Activated CD8-positive, alpha-beta memory T cell treated with anti-CD3 and anti-CD28 coated beads for 48 hours (primary cell): ENCODE data around the gene PKDREJ.
"Not testable (repeated sequence)": the region's sequence is repeated elsewhere in the genome, so short reads cannot be mapped to it uniquely, and the experiment has no call there.

Source experiments
- DNase-seq, 3 experiments: peaks; one replicate each; pipeline ENCODE4 v3.0.0-alpha.2; 2020; ENCODE audit warnings: low read depth in 2 of 3, low spot score in 2 of 3

PKDREJ gene

DNA sequence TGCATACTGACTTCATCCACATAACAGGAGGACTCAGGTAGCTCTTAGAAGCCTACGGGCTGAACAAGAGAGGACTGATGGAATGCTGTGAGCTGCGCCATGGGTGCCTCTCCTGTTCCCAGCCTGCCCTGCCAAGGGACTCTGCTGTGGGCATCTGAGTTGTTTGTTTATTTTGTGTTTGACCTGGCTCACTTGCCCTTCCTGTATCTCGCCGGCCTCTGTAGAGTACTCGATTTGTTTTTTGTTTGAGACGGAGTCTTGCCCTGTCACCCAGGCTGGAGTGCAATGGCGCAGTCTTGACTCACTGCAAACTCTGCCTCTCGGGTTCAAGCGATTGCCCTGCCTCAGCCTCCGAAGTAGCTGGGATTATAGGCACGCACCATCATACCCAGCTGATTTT lies 6.4 kb upstream of the PKDREJ start:
- DNase-seq: no peak

DNA sequence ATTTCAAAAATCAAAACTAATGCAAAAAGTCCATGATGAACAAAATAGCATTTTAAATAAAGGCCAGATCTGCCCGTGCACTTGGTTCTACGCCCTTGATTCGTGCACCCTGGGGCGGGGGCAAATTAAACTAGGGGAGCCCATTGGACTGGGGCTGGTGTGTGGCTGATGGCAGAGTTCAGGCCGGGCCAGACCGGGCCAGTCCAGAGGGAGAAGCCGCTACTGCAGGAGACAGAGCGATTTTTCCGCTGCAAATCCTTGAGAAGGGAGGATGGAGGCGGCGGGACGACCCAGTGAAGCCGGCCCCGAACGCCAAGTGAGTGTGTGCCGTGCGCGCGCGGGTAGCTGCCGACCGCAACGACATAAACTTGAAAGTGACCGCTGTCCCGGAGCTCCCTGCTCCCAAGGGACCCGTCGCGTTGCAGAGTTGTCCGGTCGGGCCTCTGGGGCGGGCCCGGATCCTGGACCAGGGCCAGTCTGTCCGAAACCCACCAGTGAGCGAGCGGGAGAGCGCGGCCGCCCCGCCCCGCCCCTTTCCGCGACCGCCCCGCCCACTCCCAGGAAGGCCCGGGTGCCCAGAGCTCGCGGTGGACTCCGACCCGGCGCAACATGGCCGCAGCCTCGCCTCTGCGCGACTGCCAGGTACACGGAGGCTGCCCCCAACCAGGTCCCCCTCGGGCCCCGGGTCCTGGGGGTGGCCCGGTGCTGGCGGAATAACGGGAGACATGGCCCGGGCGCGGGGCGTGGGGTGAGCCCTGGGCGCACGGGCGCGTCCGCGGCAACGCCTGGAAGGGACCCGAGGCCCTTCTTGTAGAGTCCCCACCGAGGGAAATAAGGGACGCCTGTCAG lies 4.5 kb upstream of the PKDREJ start, which contains the start of gene TTC38:
TSS of gene TTC38 (plus strand) at position 578 of the 849 bp plus-strand sequence. CDS start at position 610, 32 bp downstream.
- no peak for DNase-seq

DNA sequence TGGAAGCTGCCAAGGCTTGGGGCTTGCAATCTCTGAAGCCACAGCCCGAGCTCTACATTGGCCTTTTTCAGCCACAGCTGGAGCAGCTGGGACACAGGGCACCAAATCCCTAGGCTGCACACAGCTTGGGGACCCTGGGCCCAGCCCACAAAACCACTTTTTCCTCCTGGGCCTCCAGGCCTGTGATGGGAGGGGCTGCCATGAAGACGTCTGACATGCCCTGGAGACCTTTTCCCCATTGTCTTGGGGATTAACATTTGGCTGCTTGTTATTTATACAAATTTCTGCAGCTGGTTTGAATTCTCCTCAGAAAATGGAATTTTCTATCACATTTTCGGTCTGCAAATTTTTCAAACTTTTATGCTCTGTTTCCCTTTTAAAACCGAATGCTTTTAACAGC lies 2.5 kb upstream of the PKDREJ start:
- not testable (repeated sequence) for DNase-seq

DNA sequence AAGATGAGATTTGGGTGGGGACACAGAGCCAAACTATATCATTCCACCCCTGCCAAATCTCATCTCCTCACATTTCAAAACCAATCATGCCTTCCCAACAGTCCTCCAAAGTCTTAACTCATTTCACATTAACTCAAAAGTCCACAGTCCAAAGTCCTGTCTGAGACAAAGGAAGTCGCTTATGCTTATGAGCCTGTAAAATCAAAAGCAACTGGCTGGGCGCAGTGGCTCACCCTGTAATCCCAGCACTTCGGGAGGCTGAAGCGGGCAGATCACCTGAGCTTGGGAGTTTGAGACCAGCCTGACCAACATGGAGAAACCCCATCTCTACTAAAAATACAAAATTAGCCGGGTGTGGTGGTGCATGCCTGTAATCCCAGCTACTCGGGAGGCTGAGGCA lies 1.4 kb upstream of the PKDREJ start:
- DNase-seq: not testable (repeated sequence)

DNA sequence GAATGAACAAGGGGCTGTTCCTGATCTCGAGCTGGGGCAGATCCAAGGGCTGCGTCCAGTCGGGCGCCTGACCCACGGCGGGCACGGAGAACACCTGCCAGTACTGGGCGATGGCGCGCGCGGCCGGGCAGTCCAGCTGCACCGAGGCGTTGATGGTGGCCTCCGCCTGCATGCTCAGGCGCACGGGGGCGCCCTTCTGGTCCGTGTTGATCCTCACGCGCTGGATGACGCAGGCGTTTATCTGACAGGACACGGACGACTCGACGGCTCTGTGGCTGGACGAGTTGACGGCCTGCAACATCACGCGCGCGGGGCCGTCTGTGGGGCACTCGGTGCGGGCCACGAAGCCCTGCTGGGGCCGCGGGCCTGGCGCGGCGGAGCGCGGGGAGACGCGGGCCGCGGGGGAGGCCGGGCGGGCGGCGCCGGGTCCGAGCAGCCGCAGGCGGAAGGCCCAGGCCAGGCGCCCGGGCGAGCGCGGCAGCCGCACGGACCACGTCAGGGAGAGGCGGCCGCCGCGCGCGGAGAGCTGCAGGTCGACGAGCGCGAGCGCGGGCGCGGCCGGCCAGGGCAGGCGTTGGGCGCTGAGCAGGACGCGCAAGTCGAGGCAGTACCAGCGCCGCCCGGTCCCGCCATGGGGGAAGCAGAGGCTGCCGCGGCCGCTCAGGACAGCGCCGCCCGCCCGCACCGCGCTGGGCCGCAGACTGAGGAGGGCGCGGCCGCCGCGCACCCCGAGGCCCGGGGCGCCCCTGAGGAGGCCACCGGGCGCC lies 511 bp downstream of the PKDREJ start:
- DNase-seq: no peak

DNA sequence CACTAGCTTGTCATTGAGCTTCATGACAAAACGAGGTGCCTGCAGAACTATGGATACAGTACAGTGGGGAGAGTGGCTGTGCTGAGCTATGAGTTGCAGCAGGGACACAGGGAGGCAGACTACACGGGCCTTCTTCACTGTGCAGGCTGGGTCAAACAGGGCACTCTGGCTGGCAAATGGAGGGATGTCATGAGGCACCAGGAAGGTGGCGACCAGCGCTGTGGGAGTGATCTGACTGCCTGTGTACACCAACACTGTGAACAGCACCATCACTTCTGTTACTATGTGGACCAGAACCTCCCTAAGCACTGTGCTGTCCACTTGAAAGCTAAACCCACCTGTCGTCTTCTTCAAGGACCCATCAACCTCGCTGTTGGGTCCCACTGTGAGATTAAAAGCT lies 3.1 kb downstream of the PKDREJ start:
- DNase-seq: no peak

DNA sequence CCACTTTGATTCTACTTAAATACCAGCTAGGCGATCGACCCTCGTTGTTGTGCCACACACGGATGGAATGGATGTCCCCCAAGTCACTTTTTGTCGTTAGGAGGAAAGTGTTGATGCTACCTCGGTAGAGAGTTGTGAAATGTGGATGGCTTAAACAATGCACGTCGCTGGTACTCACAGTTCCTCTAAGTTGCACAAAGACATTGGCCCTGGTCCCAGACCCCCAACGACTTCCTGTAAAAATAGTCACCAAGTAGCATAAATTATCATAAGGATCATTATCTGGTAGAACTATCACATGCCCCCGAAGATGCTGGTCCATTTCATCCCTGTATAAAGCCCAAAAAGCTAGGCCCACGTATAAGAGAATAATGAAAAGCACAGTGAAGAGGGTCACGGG lies 3.8 kb downstream of the PKDREJ start:
- DNase-seq: no peak

DNA sequence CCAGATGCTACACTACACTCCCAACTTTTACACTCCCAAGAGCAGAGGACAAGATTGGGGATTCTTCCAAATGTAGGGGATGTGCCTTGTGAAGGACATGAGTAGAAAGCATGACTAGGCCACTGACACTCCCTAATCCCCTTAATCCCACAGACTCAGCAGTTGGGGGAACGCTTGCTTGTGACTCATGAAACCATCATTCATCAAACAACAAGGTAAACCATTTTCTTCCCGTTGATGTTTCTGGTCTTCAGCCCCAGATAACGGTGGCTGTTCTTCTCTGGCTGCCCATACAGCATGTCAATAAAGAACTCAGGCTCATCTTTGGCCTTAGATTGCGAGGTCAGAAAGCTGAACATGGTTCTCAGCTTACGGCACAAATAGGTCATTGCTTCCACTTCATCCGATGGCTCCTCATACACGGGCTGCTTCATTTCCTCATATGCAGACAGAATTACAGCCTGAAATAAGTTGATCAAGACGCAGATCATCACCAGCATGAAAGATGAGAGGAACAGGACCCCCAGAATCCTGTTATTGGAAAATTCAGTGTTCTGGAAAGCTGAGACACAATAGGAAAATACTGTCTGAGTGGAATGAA lies 6.7 kb downstream of the PKDREJ start:
- no peak for DNase-seq

DNA sequence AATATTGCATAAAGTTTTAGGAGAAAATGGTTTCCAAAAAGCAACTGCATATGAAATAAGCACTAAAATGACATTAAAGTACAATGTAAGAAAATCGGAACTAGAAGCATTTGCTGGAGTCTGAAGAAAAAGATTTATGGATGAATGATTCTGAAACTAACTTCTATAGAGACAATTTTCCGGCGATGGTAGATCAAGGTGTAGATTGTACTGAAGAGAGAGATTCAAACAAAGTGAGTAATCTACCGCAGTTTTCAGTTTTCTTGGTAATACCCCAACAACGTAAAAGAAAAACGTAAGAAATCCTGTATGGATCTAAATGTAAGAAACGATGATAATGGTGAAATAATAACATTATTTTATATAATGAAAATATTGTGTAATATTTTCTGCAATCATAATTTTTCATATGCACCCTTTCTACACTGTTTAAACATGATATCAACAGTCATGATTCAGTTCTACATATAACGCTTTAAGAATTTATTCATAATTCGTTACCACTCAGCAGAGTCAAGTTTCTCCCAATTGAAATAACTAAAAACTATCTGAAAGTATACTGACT lies 11.2 kb downstream of the PKDREJ start:
- no peak for DNase-seq

DNA sequence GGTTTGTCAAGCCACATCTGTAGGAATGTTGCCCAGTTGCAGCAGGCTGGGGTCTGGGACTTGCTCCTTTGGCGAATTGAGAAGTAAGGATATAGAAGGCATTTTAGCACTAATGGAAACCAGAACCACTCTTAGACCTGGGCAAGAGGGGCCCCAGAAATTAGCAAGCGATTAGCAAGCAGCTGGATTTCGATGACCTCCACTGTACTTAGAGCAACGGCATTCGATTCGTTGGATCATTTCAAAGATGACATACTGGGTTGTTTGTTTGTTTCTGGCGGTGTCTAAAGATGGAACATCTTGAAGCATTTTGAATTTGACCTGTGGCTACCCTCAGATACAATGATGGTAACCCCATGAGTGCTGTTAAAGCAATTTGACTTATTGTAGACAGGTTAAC lies 11.9 kb downstream of the PKDREJ start:
- no peak for DNase-seq

DNA sequence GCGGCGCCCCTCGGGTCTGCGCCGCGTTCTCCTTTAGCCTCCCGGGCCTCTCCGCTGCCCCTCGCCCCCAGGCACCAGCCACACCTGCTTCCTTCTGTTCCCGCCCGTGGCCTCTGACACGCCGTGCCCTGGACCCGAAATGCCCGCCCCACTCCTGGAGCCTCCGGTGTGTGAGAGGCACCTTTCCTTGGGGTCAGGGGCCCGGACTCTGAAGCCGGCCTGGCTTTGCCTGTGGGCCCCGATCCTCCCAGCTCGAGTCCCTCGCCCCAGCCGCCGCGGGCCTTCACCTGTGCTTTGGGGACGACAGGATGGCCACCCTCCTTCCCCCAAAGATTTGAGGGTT lies 12.4 kb downstream of the PKDREJ start:
- no peak for DNase-seq

DNA sequence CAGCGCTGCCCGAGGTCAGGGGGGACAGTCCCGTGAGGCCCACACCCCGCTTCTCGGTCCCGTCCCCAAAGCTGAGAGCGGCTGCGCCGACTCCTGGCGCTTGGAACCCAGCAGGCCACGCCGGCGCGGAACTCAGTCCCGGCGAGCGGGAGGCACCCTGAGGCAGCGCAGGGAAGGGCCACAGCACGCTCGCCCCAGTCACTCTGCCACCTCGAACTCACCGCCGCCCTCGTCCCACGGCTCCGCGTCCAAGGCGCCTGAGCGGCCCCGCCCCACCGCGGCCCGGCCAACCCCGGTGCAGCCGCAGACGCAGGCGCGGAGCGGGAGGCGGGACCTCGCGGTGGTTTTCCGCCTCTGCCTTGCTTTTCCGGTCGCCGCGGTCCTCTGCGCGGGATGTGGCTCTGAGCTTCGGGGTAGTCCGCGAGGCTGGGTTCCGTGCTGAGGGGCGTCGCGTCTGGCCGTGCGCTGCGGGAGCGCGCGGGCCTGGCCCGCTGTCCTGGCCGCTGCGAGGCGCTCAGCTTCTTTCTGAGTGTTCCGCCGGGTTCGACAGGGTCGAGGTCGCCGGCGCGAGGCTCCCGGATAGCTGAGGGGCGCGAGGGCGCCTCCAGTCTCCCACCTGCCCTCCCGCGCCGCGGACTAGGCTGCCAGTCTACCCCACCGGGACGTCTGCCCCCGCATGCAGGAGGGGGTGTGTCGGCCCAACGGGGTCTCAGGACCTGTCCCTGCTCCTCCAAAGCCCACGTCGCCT lies 12.9 kb downstream of the PKDREJ start, which contains the start of gene CDPF1:
TSS of gene CDPF1 (minus strand) at position 259 of the 748 bp plus-strand sequence. CDS start 2,009 bp downstream, outside the sequence.
- DNase-seq: peak; percentile 68 to 88 (median 75)

DNA sequence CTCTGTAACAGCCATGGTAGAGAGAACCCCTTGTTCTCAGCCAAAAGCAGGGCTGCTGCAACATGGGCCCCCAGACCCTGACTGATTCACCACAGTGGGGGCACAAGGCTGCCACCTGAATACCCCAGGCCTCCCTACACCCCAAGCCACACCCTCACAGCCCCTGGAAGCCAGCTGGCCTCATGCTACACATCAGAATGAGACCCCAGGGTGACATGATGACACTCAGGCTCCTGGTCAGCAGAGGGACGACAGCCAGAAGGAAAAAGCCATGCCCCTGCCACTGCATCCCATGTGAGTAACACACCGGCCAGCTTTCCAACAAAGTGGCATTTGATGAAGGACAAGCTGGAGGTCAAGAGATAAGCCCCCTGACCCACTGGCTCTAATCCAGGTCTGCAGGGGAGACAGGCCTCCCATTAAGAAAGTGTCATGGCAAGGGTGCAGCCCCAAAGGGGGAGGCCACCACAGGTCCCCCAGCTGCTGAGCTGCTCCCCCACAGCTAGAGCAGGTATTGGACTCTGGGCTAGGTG lies 15.6 kb downstream of the PKDREJ start:
- DNase-seq: no peak

DNA sequence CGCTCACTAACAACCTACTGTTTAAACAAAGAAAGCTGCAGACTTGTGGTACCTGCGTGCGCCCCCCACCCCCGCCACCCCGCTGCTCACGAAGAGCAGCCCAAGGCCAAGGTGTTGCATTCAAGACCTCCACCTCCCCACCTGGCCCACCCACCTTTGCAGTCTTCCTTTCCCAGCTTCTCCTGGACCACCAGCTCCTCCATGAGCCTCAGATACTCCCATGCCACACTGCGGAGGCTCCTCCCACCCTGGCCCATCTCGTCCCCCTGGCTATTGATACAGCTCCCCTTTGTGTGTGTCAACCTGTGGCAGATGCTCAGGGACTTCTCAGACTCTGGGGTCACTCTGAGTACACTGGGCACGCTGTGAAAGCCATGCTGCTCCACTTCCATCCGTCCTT lies 17.0 kb downstream of the PKDREJ start:
- no peak for DNase-seq

DNA sequence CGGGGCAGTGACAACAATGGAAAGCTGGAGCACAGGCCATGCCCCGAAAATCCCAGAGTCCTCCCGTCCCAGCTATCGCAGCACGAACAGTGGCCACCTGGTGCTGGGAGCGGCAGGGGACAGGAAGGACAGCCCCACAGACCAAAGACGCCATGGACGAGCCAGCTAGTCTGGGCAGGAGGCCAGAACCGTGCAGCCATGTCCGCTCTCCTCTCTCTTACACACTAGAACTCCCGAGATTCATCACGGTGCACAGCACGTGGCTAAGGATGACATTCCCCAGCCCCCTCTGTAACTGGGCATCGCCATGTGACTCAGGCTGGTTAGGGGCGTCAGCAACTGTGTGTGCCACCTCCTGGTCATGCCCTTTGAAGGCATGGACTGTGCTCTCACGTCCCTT lies 17.6 kb downstream of the PKDREJ start:
- no peak for DNase-seq

DNA sequence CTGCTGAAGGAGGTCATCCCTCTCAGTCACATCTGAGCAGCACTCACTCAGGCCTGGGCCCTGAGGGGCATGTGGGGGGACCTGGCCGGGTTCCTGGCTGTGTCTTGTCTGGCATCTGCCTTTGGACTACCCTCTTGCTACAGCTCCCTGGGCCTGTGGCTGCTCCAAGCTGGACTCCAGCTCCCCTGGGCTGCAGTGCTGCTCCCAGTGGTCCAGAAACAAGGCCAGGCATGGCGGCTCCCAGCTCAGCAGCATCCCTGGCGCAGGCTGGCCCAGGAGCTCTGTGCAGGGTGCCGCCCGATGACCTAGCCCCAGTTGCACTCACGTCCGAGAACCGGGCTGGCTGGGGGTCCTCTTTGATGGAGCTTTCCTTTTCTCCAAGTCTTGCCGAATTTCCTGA lies 18.4 kb downstream of the PKDREJ start:
- DNase-seq: no peak

DNA sequence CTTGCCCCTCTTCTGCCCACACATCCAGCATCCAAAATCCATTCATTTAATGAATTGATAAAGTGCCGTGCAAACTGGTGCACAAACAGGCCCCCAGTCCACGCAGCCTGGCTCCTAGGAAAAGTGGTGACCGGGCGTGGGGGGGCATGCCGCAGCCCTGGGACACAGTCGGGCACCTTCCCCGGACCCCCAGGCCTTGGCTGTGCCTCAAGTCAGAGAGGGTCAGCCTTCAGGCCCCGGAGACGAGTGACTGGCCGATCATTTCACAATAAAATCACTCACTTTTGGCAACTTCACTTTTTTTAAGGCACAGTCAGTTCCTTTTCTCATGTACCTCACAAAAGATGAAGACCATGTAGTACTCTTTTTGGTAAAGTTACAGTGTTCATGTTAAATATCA lies 21.1 kb downstream of the PKDREJ start:
- DNase-seq: no peak

DNA sequence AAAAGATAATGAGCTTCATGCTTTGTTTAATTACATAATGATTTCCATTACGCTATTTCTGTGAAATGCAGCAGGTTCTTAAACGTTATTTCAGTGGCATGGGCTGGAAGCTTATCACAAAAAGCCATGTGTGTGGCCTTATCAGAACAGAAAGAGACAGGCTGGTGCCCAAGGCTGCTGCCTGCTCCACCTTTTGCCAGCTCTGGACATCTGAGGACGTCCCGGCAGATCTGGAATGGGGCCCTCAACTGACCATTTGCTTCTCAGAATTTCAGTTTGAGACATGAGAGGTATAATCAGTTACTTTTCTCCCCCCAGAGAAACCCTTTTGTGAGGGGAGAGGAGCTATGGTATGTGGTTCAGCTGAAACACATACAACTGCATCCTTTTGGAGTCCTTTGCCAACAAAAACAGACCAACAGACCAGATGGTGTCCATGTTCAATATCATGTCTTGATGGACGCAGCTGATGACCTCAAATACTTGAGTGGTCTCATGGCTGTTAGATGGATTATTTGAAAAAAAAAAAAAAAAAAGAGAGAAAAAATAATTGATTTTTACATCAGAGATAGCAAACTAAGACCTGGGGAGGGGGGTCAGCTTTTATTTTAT lies 21.6 kb downstream of the PKDREJ start:
- DNase-seq: no peak

DNA sequence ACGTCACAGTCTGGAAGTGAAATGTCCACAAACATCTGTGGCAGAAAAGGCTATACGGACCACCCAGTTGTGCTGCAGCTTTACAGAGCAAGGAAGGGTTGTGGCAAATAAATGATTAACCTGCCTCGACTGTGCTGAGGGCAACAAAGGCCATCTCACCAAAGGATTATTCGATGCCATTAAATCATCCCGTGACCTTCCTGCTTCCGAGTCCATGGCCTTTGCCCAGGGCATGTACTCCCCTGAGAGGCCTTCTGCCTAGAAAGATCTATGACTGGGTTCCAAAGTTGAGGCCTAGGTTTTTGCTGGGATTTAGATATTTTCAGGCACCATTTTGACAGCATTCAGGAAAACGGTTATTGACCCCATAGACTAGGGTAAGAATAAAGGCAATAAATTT lies 22.2 kb downstream of the PKDREJ start:
- no peak for DNase-seq

DNA sequence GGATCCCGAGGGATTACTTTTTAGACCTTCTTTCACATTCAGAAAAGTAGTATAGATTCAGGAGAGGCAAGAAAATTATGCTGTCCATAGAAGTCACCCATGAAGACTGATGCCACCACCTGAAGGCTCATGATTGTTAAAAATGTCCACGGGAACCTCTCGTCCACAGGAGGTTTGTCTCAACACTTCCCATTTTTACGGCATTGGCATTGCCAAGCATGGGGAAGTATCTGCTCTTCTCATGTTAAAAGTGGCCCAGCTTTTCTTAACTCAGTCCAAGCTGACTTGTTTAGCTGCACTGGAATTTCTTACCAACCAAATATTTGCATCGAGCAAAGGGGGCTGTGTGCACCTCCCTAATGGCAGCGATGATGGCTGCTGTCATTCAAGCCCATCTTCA lies 22.6 kb downstream of the PKDREJ start:
- DNase-seq: no peak
